Type B pancreatic cell (in vitro differentiated cells): Measurements from ENCODE around the gene ABCC10. TPM values are rescaled to one million over a fixed set of nuclear protein-coding genes. Genes with fewer than 3 reads are reported as not detected.

Experiments used
- DNase-seq: peaks from one replicate; pipeline ENCODE4 v3.0.0; 2021; ENCODE audit warnings: mixed read lengths; ENCODE audit not compliant: unreplicated experiment; ENCODE audit errors: extremely low spot score
- H3K27ac Mint-ChIP-seq: 2 replicates; pipeline ENCODE4 v1.8.0; 2021; ENCODE audit warnings: mild to moderate bottlenecking, mixed read lengths
- H3K27me3 Mint-ChIP-seq: 2 replicates; pipeline ENCODE4 v1.8.0; 2021; ENCODE audit warnings: mixed read lengths
- H3K36me3 Mint-ChIP-seq: 2 replicates; pipeline ENCODE4 v1.8.0; 2021; ENCODE audit warnings: mixed read lengths
- H3K4me1 Mint-ChIP-seq: one replicate; pipeline ENCODE4 v1.8.0; 2021; ENCODE audit warnings: mixed read lengths; ENCODE audit not compliant: unreplicated experiment
- H3K4me3 Mint-ChIP-seq: 2 replicates; pipeline ENCODE4 v1.8.0; 2021; ENCODE audit warnings: mild to moderate bottlenecking, mixed read lengths
- H3K9me3 Mint-ChIP-seq: 2 replicates; pipeline ENCODE4 v1.8.0; 2021; ENCODE audit warnings: mixed read lengths
- total RNA-seq: library from RNA; stranded (reverse); gene quantifications from 2 replicates; pipeline ENCODE4 v1.2.1, GENCODE V29; 2021; ENCODE audit warnings: low replicate concordance
- TF ChIP-seq, protein P1 (sequence below): fragments of 200-600 bp; sonication (generic); conservative IDR thresholded peaks from 2 replicates; pipeline ENCODE4 v1.5.0; 2021; ENCODE audit warnings: antibody characterized with exemption, mild to moderate bottlenecking

Gene ABCC10
- total RNA-seq, 1 donor from 2014 or later = 46.5 TPM

DNA sequence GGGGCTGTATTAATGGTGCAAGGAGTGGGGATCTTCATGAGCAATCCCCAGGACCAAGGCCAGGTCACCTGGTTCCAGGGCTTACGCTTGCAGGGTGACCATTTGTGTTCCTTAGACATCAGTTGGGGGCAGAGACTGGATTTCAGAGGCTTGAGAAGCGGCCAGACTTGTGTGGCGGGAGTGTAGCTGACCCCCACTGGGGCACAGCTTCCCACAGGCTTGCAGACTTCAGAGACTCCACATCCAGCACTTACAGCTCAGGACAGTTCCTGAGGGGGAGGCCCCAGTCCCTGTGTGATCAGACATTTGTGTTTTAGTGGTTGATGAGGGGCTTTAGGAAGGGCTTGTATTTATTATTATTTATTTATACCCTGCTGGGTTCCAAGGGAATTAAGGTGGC, 65.3 kb downstream of the ABCC10 start:
- Mint-ChIP-seq H3K36me3 (no peaks in the 10 kb centered on the region), H3K27ac (no peak overlapping the region), H3K9me3 (no peaks in the 10 kb centered on the region), H3K4me1 (peaks cover 37% of the 10 kb centered on the region), H3K27me3 (no peaks in the 10 kb centered on the region), H3K4me3 (no peak overlapping the region)
- TF ChIP-seq, protein P1, sequence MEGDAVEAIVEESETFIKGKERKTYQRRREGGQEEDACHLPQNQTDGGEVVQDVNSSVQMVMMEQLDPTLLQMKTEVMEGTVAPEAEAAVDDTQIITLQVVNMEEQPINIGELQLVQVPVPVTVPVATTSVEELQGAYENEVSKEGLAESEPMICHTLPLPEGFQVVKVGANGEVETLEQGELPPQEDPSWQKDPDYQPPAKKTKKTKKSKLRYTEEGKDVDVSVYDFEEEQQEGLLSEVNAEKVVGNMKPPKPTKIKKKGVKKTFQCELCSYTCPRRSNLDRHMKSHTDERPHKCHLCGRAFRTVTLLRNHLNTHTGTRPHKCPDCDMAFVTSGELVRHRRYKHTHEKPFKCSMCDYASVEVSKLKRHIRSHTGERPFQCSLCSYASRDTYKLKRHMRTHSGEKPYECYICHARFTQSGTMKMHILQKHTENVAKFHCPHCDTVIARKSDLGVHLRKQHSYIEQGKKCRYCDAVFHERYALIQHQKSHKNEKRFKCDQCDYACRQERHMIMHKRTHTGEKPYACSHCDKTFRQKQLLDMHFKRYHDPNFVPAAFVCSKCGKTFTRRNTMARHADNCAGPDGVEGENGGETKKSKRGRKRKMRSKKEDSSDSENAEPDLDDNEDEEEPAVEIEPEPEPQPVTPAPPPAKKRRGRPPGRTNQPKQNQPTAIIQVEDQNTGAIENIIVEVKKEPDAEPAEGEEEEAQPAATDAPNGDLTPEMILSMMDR = no peak
- DNase-seq = no peak

DNA sequence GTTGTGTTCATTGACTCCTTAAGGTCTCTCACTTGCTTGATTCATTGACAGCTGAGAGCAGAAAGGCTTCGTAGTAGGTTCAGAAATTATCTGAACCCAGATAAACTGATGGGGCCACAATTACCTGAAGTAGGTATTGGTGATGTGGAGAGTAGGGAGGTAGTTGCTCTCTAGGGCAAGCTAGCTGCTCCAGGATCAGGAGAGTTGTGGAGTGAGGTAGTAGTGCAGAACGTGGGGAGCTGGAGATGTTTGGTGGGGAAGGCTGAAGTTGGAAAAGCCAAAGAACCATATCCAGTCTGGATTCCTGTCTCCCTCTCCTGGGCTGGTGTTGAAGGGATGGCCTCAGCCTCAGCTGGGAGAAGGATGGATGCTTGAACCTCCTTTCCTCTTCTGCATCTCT, 65.9 kb downstream of the ABCC10 start:
- TF ChIP-seq, protein P1 = no peak

DNA sequence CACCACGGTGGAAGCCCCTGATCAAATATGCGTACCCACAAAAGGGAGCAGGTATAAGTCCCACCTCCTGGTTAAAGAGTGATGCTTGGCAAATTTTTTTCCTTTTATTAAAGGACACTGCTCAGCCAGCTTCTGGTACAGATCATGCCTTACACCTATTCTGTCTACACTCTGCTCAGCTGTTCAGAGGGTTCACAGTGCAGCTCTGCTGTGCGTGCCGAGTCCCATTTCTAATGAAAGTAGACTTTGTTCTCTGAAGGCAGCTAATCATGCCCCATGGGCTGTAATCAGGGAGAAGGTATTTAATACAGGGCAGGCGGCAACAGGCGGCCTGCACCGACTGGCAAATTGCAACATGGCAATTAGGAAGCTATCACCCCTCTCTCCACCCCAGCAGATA, 66.5 kb downstream of the ABCC10 start:
- H3K9me3 Mint-ChIP-seq = no peaks in the 10 kb centered on the region
- DNase-seq = no peak
- peak overlapping the region; percentile 72 for H3K27ac Mint-ChIP-seq
- TF ChIP-seq, protein P1 = no peak
- H3K4me1 Mint-ChIP-seq = peaks cover 30% of the 10 kb centered on the region
- no peaks in the 10 kb centered on the region for H3K36me3 Mint-ChIP-seq
- no peak overlapping the region for H3K4me3 Mint-ChIP-seq
- no peaks in the 10 kb centered on the region for H3K27me3 Mint-ChIP-seq

More for the DNA sequence above, 65.9 kb downstream of the ABCC10 start:
- peak overlapping the region; percentile 24 for H3K27ac Mint-ChIP-seq
- no peaks in the 10 kb centered on the region for H3K27me3 Mint-ChIP-seq
- no peak overlapping the region for H3K4me3 Mint-ChIP-seq
- no peaks in the 10 kb centered on the region for H3K9me3 Mint-ChIP-seq
- DNase-seq = no peak
- no peaks in the 10 kb centered on the region for H3K36me3 Mint-ChIP-seq
- H3K4me1 Mint-ChIP-seq = peaks cover 35% of the 10 kb centered on the region

DNA sequence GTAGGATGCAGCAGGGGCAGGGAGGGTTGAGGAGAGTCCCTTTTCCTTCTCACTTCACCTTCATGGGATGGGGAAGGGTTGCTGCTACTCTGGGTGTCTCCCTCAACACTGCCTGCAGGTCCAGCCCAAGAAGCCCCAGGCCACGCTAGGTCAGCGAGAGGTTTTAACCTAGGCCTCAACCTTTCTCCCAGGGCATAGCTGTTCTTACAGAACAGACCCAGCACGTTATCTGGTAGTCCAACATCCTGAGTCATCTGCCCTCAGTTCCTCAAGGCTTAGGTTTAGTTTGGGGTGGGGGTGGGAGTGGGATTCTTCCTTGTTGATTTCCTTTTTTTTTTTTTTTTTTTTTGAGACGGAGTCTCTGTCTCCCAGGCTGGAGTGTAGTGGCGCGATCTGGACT, 67.0 kb downstream of the ABCC10 start:
- Mint-ChIP-seq H3K27ac (peak overlapping the region; percentile 72), H3K4me1 (peaks cover 25% of the 10 kb centered on the region), H3K36me3 (no peaks in the 10 kb centered on the region), H3K9me3 (no peaks in the 10 kb centered on the region), H3K4me3 (no peak overlapping the region), H3K27me3 (no peaks in the 10 kb centered on the region)
- TF ChIP-seq, protein P1 = no peak
- no peak for DNase-seq

DNA sequence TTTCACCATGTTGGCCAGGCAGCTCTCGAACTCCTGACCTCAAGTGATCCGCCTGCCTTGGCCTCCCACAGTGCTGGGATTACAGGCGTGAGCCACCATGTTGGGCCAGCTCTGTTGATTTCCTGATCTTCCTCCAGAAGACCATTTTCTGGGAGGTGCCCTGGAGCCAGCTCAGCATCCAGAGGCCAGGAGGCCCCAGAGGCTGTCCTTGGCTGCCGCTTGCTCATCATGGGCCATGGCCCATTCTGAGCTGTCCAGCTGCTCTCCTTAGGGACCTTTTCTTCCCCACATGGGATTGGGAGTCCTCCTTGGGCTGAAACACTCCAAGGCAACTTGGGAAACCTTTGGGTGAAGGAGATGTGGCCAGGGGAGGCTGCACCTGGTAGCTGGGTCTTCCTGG, 67.4 kb downstream of the ABCC10 start:
- Mint-ChIP-seq H3K27ac (no peak overlapping the region), H3K4me1 (peaks cover 25% of the 10 kb centered on the region)

More for the DNA sequence above, 67.4 kb downstream of the ABCC10 start:
- TF ChIP-seq, protein P1 = no peak
- H3K4me3 Mint-ChIP-seq = no peak overlapping the region
- no peak for DNase-seq
- H3K9me3 Mint-ChIP-seq = no peaks in the 10 kb centered on the region
- no peaks in the 10 kb centered on the region for H3K27me3 Mint-ChIP-seq
- H3K36me3 Mint-ChIP-seq = no peaks in the 10 kb centered on the region
